GDM1 (cell line): ENCODE results near the gene OR2T10.
"Not testable (repeated sequence)": the region's sequence is repeated elsewhere in the genome, so short reads cannot be mapped to it uniquely, and the experiment has no call there.

Experiments used
- DNase-seq: peaks from one replicate; lab custom pipeline; 2025; lab: John Stamatoyannopoulos, UW

Gene OR2T10

DNA sequence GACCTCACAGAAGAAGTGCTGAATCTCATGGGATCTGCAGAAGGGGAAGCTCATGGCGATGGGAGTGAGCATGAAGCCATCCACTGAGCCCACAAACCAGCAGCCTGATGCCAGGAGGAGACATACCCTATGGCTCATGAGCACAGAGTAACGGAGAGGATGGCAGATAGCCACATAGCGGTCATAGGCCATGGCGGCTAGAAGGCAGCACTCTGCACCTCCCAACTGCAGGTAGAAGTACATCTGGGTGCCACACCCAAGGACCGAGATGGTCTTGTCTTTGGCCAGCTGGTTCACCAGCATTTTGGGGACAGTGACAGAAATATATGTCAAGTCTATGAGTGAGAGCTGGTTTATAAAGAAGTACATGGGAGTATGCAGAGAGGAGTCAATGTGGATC, 4.3 kb downstream of the OR2T10 start:
- DNase-seq, result no peak

- DNase-seq, result no peak
Measured at GRCh38 chr1:248592655-248593054, 4.8 kb downstream of the OR2T10 start.

DNA sequence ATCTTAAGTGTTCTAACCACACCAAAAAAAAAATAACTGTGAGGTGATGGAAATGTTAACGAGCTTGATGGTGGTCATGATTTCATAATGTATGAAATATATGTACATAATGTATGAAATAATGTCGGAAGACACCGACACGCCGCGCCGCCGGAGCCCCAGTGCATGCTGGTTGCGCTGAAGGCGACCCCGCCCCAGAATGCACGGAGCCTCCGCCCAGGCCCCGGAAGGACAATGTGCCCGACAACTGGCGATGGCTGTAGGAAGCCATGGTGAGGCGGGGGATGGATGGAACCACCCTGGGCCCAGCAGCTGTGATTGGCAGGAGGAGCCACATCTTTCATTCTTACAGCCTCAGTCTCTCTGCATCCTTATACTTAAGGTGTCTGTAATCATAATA, 7.4 kb downstream of the OR2T10 start:
- no peak for DNase-seq

DNA sequence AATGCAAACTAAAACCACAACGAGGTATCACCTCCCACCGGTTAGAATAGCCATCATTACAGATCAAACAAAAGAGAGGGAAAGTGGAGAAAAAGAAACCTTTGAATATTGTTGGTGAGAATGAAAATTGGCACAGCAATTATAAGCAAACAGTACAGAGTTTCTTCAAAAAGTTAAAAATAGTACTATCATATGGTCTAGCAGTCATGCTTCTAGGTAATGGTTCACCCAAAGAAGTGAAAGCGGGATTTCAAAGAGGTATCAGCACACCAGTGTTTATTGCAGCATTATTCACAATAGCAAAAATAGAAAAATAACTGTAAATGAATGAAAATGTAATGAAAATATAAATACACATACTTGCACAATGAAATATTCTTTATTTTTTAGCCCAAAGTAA, 8.2 kb downstream of the OR2T10 start:
- DNase-seq, result no peak

DNA sequence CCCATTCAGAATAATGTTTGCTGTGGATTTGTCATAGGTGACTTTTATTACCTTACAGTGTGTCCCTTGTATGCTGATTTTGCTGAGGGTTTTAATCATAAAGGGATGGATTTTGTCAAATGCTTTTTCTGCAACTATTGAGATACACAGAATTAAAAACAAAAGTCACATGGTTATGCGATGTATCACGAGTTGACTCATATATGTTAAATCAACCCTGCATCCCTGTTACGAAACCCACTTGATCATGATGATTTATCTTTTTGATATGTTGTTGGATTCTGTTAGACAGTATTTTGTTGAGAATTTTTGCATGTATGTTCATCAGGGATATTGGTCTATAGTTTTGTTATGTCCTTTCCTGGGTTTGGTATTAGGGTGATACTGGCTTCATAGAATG, 12.2 kb downstream of the OR2T10 start:
- DNase-seq, result no peak

- DNase-seq, result no peak
Measured at GRCh38 chr1:248576260-248576980, 21.1 kb downstream of the OR2T10 start.

- not testable (repeated sequence) for DNase-seq
Measured at GRCh38 chr1:248574657-248575056, 22.8 kb downstream of the OR2T10 start, which contains the start of gene OR2T34. OR2T34 (minus strand) TSS chr1:248574757; CDS start chr1:248574757, 0 bp downstream.

GRCh38 chr1:248573856-248574255, 23.6 kb downstream of the OR2T10 start:
- not testable (repeated sequence) for DNase-seq

DNA sequence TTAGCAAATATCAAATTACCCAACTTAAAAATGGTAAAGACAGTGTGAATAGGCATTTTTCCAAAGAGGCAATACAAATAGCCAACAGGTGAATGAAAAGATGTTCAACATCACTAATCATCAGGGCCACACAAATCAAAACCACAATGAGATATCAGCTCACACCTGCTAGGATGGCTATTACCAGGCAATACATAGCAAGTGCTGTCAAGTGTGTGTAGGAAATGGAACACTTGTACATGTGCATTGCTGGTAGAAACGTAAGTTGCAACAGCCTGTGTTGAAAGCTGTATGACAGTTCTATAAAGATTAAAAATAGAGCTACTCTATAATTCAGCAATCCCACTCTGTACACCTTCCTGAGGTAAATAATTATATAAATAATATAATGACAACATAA, 25.5 kb downstream of the OR2T10 start:
- not testable (repeated sequence) for DNase-seq

GRCh38 chr1:248570811-248571210, 26.7 kb downstream of the OR2T10 start:
- not testable (repeated sequence) for DNase-seq

DNA sequence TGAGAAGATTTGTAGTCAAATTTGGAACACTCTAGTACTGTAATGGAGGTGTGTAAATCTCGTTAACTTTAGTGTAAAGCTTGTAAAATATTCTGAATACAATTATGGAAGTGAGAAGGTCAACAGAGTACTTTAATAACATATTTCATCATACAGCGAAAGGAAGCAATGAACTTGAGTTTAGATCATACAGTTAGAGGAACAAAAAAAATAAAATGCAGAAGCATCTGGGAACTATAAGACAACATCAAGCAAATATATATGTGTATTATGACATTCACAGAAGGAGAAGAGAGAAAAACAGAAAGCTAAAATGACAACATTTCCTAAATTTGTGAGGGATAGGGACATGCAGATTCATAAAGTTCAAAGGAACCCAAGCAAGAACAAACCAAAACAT, 28.5 kb downstream of the OR2T10 start:
- not testable (repeated sequence) for DNase-seq

- DNase-seq, result not testable (repeated sequence)
Measured at GRCh38 chr1:248565530-248566373, 31.7 kb downstream of the OR2T10 start.

- DNase-seq, result not testable (repeated sequence)
Measured at GRCh38 chr1:248562672-248563071, 34.8 kb downstream of the OR2T10 start, which contains the start of gene OR2T29. OR2T29 (minus strand) TSS chr1:248562772; CDS start chr1:248559491, 3,281 bp downstream.

DNA sequence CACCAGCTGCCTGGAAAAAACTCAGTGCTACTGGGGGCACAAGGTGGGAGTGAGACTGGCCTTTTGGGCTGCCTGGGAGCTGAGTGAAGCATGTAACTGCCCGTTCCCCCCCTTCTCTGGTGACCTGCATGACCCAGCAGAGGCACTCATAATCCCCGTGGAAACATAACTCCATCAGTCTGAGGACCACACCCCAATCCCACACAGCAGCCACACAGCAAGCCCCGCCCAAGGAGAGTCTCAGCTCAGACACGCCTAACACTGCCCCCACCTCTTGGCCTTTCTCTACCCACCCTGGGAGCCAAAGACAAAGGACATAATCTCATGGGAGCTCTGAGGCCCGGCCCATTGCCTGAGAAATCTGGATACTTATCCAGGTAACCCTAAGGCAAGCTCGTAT, 46.5 kb downstream of the OR2T10 start:
- not testable (repeated sequence) for DNase-seq

GRCh38 chr1:248547383-248547782, 50.1 kb downstream of the OR2T10 start:
- DNase-seq, result not testable (repeated sequence)
